HG02623 (cell line): ENCODE measurements around the gene SIRT4.

Experiments
- ATAC-seq: cut with Tn5 transposase; IDR thresholded peaks from one replicate; pipeline ENCODE4 v1.9.1; 2021; ENCODE audit warnings: moderate library complexity; ENCODE audit not compliant: unreplicated experiment

SIRT4 gene

DNA sequence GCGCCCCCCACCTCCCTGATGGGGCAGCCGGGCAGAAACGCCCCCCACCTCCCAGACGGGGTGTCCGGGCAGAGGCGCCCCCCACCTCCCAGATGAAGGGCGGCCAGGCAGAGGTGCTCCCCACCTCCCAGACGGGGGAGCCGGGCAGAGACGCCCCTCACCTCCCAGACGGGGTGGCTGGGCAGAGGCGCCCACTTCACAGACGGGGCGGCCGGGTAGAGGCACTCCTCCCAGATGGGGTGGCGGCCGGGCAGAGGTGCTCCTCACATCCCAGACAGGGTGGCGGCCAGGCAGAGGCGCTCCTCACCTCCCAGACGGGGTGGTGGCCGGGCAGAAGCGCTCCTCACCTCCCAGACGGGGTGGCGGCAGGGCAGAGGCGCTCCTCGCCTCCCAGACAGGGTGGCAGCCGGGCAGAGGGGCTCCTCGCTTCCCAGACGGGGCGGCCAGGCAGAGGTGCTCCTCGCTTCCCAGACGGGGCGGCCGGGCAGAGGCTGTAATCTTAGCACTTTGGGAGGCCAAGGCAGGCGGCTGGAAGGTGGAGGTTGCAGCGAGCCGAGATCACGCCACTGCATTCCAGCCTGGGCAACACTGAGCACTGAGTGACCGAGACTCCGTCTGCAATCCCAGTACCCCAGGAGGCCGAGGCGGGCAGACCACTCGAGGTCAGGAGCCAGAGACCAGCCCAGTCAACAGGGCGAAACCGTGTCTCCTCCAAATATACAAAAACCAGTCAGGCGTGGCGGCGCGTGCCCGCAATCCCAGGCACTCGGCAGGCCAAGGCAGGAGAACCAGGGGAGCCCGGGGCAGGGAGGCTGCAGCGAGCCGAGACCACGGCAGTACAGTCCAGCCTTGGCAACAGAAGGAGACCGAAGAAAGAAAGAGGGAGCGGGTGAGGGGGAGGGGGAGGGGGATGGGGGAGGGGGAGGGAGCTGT is 23.7 kb upstream of the SIRT4 start:
- ATAC-seq = no peak

DNA sequence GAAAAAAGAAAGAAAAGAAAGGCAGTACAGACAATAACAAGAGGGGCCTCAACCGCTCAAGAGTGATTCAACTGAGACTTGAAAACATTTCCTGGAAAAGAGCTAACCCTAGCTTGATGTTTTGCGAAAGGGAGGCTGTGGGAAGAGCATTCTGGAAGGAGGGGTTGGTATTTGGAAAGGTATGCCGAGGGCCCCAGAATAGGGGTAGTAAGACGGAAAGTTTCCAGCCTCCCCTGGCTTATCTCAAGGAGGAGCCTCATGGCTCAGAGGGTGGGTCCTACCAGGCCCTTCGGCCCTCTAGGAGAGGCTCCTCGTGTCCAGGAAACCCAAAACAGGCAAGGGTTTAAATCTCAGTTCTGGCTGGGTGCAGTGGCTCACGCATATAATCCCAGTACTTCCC is 18.8 kb upstream of the SIRT4 start:
- ATAC-seq = no peak

DNA sequence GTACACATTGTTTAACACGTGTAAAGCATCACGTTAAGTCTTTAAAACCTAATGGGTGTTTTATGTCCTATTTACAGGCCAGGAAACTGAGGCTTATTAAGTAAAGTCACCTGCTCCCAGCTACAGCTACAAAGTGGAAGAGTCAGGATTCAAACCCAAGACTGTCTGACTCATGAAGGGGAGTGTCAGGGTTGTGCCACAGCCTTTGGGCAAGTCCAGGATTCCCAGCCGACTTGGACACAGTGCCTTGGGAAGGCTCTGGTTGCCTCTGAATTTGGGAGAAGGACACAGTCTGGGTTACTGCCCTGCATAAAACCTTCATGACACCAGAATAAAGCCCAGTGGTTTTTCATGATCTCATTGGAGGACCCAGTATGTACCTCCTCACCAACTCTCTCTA is 17.7 kb upstream of the SIRT4 start:
- ATAC-seq = no peak

DNA sequence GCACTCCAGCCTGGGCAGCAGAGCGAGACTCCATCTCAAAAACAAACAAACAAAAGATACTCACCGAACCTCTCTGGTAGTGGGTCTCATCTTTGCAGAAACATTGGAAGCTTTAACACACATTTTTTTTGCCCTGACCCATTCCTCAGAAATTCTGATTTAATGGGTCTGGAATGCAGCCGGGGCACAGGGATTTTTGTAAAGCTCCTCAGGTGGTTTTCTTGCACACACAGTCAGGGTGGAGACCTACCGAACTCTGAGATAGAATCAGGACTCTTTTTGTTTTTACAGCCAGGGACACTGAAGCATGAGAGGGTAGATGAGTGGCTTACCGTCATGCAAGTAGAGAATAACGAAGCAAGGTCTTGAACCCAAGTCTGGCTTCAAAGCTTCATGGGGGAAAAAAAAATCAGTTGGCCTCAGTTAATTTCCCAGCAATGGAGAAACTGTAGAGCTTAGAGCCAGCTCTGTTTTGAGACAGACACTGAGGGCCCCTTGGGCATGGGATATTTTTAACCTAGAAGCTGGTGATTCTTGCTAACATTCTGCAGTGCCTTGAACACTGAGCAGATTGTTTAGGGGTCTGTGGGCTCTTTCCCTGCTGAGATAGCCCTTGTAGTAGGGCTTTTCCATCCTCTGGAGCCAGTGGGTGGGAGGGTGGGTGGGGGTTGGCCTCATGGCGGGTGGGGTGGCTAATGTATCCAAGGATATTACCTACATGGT is 15.2 kb upstream of the SIRT4 start:
- ATAC-seq = no peak

DNA sequence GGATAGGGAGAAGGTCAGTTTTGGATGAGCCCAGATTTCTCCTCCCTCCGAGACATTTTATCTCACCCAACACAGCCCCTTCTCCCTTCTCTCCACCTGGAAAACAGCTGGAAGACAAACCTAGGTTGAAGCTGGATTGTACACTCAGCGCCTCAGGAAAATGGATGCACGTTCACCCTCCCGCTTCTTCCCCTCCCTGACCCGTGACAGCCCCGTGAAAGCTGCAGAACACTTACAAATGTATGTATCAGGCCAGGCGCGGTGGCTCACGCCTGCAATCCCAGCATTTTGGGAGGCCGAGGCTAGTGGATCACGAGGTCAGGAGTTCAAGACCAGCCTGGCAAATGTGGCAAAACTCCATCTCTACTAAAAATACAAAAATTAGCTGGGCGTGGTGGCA is 14.6 kb upstream of the SIRT4 start:
- ATAC-seq = no peak

DNA sequence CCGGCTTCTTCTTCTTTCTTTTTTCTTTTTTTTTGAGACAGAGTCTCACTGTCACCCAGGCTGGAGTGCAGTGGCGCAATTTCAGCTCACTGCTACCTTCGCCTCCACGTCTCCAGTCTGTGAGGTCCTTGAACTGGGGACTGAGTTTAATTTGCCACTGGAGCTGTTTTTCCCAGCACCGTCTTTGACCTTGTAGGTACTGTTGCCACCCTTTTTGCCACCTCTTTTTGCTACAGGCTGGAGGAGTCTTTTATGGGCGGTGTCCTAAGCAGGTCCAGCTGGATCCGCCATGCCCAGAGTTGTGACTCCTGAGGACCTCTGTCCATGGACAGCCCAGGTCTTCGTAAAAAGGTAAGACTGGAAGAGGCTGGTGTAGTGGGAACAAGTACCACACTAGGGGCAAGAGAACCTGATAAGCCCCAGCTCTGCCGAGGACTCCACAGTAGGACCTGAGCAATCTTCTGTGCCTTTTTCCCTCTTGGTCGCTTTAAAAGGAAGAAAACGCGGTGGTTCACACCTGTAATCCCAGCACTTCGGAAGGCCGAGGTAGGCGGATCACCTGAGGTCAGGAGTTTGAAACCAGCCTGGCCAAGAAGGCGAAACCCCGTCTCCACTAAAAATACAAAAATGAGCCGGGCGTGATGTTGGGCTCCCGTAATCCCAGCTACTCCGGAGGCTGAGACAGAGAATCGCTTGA is 11.4 kb upstream of the SIRT4 start:
- no peak for ATAC-seq

DNA sequence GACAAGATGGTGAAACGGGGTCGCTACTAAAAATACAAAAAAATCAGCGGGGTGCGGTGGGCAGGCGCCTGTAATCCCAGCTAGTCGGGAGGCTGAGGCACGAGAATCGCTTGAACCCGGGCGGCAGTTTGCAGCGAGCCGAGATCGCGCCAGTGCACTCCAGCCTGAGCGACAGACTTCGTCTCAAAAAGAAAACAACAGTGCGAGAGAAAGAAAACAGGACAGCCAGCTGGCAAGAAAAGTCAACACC is 9.8 kb upstream of the SIRT4 start:
- ATAC-seq = no peak

DNA sequence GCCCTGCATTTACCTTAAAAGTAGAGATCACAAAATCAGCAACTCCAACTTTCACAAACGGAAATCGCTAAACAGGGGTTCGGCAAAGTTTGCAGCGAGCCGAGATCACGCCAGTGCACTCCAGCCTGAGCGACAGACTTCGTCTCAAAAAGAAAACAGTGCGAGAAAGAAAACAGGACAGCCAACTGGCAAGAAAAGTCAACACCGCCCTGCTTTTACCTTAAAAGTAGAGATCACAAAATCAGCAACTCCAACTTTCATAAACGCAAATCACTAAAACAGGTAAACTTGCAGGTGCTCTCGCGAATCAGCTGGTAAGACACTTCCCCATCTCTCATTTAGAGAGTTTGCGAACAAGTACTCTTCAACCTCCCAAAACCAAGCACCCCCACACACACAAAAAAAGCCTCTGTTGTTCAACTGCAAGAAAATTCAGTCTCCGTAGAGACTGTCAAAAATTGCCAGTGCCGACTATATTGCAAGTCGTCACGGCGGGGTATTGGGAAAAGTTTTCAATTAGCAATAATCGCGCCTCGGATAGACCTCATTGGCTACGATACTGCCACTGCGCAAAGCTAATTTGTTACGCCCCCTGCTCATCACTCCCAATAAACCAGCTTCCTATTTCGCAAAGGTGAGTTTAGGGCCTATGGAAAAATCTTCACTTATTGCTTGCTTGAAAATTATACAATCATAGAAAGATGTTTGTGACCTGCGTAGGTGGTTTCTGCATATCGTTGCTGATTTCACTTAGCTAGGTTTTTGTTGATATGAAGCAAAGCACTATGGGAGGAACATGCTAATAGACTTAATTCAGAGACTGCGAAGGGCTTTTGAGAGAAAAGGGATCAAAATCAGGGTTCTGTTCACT is 9.2 kb upstream of the SIRT4 start, which contains the start of gene RNU4-1:
TSS of gene RNU4-1 (minus strand) at position 577 of the 871 bp plus-strand sequence.
- peak; percentile 36 for ATAC-seq

DNA sequence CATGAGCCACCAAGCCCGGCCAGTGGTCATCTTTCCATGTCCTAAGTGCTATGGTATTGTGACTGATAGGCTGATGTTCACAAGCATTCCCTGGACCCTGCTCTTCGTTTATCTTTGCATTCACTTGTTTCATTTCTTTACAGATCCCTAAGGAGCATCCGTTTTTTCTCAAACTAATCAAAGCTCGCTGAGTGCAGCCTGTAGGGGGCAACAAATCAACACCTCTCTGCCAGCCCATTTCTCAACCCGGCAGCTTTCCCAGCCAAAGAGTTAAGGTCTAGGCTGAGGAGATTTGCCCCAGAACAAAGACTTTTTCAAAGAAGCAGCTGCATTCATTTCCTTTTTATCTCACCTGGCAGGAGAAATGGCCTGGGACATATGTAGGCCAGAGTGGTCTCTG is 12.1 kb downstream of the SIRT4 start:
- no peak for ATAC-seq

DNA sequence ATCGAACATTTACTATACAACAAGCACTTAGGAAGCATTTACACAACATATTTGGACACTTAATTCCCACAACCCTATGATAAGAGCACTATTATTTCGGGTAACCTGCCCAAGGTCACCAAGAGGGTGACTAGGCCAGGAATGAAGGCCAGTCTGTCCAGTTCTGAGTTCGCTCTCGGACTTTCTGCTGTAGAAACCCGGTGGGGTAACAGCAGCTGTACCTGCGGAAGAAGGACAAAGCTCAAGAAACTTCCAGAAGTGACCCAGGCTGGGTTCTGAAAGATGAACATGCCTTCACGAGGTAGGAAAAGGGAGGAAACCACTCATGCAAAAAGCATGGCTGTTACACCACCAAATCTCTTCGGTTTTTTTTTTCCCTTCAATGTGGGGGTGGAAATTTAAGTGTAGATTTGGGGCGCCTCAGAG is 14.7 kb downstream of the SIRT4 start:
- no peak for ATAC-seq

DNA sequence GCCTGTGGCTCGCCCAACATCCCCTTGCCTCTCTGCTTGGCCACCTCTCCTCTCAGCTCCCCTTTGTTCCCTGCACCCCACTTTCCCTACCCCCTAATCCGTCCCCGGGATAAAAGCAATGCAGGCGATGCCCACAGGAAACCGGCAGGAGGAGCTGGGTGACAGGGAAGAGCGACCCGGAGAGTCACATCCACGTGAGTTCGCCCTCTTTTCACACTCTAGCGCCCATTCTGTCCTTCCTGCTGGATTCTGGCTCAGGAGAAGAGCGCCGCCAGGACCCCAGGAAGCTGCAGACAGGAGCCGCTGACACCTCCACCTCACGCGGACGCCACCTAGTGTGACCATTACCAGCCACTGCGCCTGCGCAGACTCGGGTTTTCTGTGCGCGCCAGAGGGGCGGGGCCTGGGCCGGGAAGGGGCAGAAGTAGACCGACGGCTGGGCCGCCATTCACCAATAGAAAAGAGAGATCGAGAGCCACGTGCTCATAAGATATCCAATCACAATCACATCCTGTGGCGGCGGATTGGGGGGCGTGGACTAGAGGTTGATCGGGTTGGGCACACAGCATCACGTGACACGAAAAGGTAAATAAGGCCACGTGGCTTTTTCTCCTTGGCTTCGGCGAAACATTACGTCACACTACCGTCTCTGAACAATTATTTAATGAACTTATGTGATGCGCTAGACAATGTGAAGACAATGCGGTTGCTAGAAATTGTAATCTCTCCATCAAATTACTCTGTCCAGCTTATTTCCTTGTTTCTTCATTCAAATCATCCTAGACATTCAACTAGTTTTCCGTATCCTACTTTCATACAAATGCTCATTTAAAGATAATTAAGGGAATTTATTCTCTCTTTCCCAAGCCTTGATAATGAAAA is 15.3 kb downstream of the SIRT4 start:
- peak; percentile 95 for ATAC-seq

DNA sequence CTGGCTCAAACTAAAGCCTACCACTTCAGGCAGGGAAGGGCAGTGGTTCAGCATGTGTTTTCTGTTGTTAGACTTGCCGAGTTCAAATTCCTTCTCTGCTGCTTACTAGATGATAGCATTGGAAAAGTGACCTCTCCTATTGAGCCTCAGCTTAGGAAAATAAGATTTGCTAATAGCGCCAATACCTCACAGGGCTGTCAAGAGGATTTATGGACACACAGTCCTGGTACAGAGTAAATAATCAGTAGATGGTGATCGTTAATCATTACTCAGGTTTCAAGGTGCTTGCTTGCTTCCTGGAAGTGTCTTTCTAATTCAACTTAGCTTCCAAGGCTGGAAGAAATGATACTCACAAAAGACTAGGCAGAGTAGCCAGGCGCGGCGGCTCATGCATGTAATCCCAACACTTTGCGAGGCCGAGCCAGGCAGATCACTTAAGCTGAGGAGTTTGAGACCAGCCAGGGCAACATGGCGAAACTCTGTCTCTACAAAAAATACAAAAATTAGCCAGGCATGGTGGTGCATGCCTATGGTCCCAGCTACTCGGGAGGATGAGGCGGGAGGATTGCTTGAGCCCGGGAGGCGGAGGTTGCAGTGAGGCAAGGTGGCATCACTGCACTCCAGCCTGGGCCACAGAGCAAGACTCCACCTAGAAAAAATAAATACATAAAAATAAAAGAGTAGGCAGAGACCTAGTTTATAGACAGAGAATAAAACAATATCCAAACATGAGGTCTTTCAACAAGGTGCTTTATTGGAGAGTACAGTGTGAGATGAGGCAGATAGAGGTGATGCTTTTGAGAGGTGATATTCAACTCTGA is 19.5 kb downstream of the SIRT4 start:
- no peak for ATAC-seq

DNA sequence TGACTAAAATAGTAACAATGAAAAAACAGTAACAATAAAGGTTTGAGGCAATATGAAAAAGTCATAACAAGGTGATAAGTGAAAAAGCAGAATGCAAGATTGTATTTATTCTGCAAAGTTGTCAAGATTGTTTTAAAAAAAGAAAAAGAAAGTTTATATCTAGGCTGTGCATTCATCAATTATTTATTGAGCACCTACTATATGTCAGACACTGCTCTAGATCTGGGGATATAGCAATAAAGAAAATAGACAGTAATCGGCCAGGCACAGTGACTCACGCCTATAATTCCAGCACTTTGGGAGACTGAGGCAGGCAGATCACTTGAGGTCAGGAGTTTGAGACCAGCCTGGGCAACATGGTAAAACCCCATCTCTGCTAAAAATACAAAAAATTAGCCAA is 21.7 kb downstream of the SIRT4 start:
- no peak for ATAC-seq

DNA sequence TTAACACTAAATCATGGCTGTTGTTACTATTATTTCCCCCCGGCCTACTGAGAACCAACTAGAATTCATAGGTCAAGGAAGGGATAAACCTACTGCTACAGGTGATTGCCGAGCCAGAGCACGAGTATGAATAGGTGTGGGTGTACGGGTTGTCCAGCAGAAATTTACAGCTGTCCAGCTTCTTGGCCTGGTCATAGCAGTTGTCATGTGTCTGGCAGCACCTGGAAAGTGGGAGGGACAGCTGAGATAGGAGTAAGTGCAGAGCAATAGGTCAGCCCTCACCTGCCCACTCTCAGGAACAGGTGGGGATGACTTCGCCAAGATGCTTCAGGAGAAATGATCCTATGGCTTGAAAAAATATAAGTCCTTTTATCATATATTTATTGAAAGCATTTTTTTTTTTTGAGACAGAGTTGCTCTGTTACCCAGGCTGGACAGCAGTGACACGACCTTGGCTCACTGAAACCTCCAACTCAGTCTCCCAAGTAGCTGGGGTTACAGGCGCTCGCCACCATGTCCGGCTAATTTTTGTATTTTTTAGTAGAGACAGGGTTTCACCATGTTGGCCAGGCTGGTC is 22.8 kb downstream of the SIRT4 start:
- no peak for ATAC-seq

DNA sequence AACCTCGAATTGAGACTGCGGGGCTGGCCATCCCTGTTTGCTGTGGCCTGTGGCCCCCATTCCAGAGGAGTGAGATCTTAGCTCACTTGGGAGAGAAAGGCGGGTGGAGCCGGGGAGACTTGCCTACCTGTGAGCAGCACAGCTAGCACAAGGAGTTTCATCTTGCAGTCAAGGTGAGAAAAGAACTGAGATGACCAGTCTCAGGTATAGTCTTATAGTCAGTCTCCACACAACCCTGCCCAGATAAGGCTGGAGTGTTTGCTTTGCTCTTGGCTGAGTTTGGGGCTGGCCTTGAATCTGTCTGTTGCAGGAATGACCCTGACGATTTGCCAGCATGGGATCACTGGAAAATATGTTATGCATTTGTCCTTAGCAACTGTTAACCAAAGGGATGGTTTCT is 25.5 kb downstream of the SIRT4 start, which contains the start of gene PLA2G1B:
TSS of gene PLA2G1B (minus strand) at position 187 of the 400 bp plus-strand sequence. CDS start at position 161, 26 bp downstream.
- ATAC-seq = no peak

DNA sequence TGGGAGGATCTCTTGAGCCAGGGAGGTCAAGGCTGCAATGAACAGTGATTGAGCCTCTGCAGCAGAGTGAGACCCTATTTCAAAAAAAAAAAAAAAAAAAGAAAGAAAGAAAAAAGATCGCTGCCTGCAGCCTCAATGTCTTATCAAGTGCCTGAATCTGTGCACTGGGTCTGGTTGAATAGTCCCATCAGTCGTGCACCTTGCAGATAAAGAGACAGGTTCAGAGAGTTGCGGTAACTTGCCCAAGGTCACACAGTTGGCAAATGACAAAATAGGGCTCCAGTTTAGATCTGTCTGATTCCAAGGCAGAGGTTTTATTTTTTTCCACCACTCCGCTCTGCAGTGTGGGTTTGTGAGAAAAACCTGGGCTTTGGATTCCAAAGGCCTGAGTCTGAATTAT is 26.1 kb downstream of the SIRT4 start:
- no peak for ATAC-seq

DNA sequence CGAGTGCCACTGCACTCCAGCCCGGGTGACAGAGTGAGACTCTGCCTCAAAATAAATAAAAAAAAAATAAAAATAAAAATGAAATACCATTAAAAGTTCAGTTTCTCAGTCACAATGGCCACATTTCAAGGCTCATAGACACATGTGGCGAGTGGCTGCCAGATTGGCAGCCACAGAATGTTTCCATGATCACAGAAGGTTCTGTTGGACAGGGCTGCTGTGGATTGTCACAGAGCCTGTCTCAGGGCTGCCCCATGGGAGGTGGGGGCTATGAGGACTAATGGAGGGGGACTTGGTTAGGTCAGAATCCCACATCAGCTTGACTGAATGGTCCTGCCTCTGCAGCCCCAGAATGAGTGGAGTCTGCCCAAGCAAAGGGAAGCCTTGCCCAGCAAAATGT is 29.3 kb downstream of the SIRT4 start:
- ATAC-seq = no peak

DNA sequence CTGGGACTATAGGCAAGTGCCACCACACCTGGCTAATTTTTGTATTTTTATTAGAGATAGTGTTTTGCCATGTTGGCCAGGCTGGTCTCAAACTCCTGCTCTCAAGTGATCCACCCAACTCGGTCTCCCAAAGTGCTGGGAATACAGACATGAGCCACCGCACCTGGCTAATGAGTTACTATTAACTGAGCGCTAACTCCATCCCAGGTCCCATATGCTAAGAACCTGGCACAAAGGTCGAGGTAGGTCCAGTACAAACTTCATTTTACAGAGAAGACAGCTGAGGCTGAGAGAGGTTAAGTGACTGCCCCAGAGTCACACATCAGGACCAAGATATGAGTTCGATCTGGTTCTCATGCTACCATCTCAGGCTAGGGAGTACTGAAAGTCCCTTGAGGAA is 29.9 kb downstream of the SIRT4 start:
- no peak for ATAC-seq

DNA sequence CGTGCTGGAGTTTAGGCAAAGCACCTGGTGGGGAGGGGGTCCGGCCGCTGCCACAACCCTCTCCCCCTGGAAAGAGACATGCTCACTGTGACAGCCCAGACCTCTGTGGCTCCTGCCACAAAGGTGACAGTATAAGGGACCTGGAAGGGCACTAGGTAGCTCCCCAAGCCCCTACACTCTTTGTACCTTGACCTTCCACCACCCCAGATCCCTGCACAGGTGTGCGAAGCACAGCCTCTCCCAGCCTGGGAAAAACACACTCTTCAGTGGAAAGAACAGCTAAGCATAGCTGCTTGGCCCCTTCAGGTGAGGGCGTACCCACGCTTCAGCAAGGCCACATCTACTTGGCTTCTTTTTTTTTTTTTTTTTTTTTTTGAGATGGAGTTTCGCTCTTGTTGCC is 30.4 kb downstream of the SIRT4 start:
- no peak for ATAC-seq
